Kidney epithelial cell (primary cell): ENCODE results near the gene REXO1. TPM values are rescaled to one million over a fixed set of nuclear protein-coding genes. Genes with fewer than 3 reads are reported as not detected.

Experiments
- DNase-seq: peaks from one replicate; pipeline ENCODE4 v3.0.0-alpha.2; 2010; ENCODE audit warnings: low read depth
- H3K27me3 ChIP-seq: 2 replicates; pipeline ENCODE4 v1.6.0; 2011; ENCODE audit warnings: low read length; ENCODE audit not compliant: control insufficient read depth, insufficient read depth
- H3K36me3 ChIP-seq: 2 replicates; pipeline ENCODE4 v1.5.1; 2011; ENCODE audit warnings: low read length; ENCODE audit not compliant: control insufficient read depth, insufficient read depth
- H3K4me3 ChIP-seq: 2 replicates; pipeline ENCODE4 v1.5.1; 2011; ENCODE audit warnings: low read depth, mild to moderate bottlenecking, control low read depth, low read length
- CTCF ChIP-seq: IDR thresholded peaks from 2 replicates; pipeline ENCODE4 v1.5.1; 2011; ENCODE audit warnings: mild to moderate bottlenecking, moderate library complexity, low read length, control low read depth, inconsistent platforms; ENCODE audit not compliant: insufficient read depth, poor library complexity, severe bottlenecking
- total RNA-seq: library from RNA; depleted of rRNA; stranded (reverse); fragments of >200 nt; gene quantifications from 2 replicates; pipeline ENCODE4 v1.2.3, GENCODE V29; 2015

Gene REXO1
- total RNA-seq, 1 donor from 2014 or later, result 18.8 TPM

GRCh38 chr19:1854039-1854541 is 5.8 kb upstream of the REXO1 start:
- no peak for TF ChIP-seq CTCF
- DNase-seq, result no peak
- Histone ChIP-seq H3K27me3 (no peaks in the 10 kb centered on the region), H3K36me3 (no peaks in the 10 kb centered on the region), H3K4me3 (no peak overlapping the region)

- DNase-seq, result no peak
- Histone ChIP-seq H3K4me3 (no peak overlapping the region), H3K27me3 (no peaks in the 10 kb centered on the region), H3K36me3 (no peaks in the 10 kb centered on the region)
- TF ChIP-seq CTCF, result peak; percentile 89
Observed at GRCh38 chr19:1853295-1854038, 5.2 kb upstream of the REXO1 start.

GRCh38 chr19:1852581-1853128 is 4.4 kb upstream of the REXO1 start:
- Histone ChIP-seq H3K27me3 (no peaks in the 10 kb centered on the region), H3K4me3 (no peak overlapping the region), H3K36me3 (no peaks in the 10 kb centered on the region)
- no peak for TF ChIP-seq CTCF
- no peak for DNase-seq

- Histone ChIP-seq H3K27me3 (no peaks in the 10 kb centered on the region), H3K4me3 (no peak overlapping the region), H3K36me3 (no peaks in the 10 kb centered on the region)
- TF ChIP-seq CTCF, result no peak
- DNase-seq, result no peak
Observed at GRCh38 chr19:1851654-1852580, 3.6 kb upstream of the REXO1 start.

GRCh38 chr19:1850809-1851653 is 2.7 kb upstream of the REXO1 start:
- TF ChIP-seq CTCF, result peak; percentile 16

More at GRCh38 chr19:1850809-1851653, 2.7 kb upstream of the REXO1 start:
- no peak for DNase-seq
- Histone ChIP-seq H3K27me3 (no peaks in the 10 kb centered on the region), H3K4me3 (no peak overlapping the region), H3K36me3 (no peaks in the 10 kb centered on the region)
